SK-N-SH (cell line): ENCODE data around the gene UBN2. TPM values are rescaled to one million over a fixed set of nuclear protein-coding genes. Genes with fewer than 3 reads are reported as not detected.
A peak's percentile ranks its signal among the peaks of the same experiment; 100 is the strongest.

Source experiments
- CTCF ChIA-PET: fragments of 300-600, 350-600 bp; formaldehyde crosslinking; extraction: SDS; loops from one replicate; lab custom pipeline; 2021; lab: Yijun Ruan, JAX
- POLR2A ChIA-PET: fragments of 350-600 bp; sonication (Branson Sonifier 250); formaldehyde crosslinking; extraction: SDS; loops from one replicate; lab custom pipeline; 2020; ENCODE audit warnings: antibody characterized with exemption, inconsistent platforms; lab: Yijun Ruan, JAX
- DNase-seq: peaks from one replicate; pipeline ENCODE4 v3.0.0; 2012
- H2AFZ ChIP-seq: fragments of 200-600 bp; sonication (generic); 2 replicates; pipeline ENCODE4 v1.8.1; 2016; ENCODE audit warnings: antibody characterized with exemption, mild to moderate bottlenecking, low read depth
- H3F3A ChIP-seq: fragments of 200-600 bp; sonication (generic); replicated peaks from 2 replicates; pipeline ENCODE3; 2016; ENCODE audit warnings: antibody characterized with exemption, mild to moderate bottlenecking; ENCODE audit not compliant: insufficient read depth
- H3K27ac ChIP-seq, 2 experiments: fragments of 200-500 bp in 1 of 2; fragments of 200-600 bp in 1 of 2; sonication (Bioruptor generic) in 1 of 2; sonication (generic), shearing (Covaris generic) in 1 of 2; 2 replicates each; pipeline versions ENCODE4 v1.5.1 to v1.6.1; 2014 to 2016; ENCODE audit warnings: low read depth in 2 of 2, inconsistent platforms in 1 of 2, low read length in 1 of 2, mild to moderate bottlenecking in 1 of 2, mixed read lengths in 1 of 2
- H3K27me3 ChIP-seq: fragments of 200-600 bp; sonication (generic), shearing (Covaris generic); 2 replicates; pipeline ENCODE4 v1.6.1; 2016; ENCODE audit warnings: mixed run types; ENCODE audit not compliant: insufficient read depth
- H3K36me3 ChIP-seq, 2 experiments: fragments of 200-500 bp in 1 of 2; fragments of 200-600 bp in 1 of 2; sonication (Bioruptor generic) in 1 of 2; sonication (generic) in 1 of 2; replicated peaks in 1 of 2; 2 replicates each; pipeline versions ENCODE3 to v1.5.1; 2014 to 2016; ENCODE audit warnings: low read length in 1 of 2, mild to moderate bottlenecking in 1 of 2; ENCODE audit not compliant: insufficient read depth in 2 of 2, control insufficient read depth in 1 of 2
- H3K4me1 ChIP-seq, 2 experiments: fragments of 200-500 bp in 1 of 2; fragments of 200-600 bp in 1 of 2; sonication (Bioruptor generic) in 1 of 2; sonication (generic), shearing (Covaris generic) in 1 of 2; 2 replicates each; pipeline versions ENCODE4 v1.5.1 to v1.6.1; 2014 to 2016; ENCODE audit warnings: low read depth in 1 of 2, low read length in 1 of 2, mixed run types in 1 of 2; ENCODE audit not compliant: insufficient read depth in 2 of 2, control insufficient read depth in 1 of 2
- H3K4me2 ChIP-seq: fragments of 200-600 bp; sonication (generic), shearing (Covaris generic); 2 replicates; pipeline ENCODE4 v1.6.1; 2017; ENCODE audit warnings: mixed run types
- H3K4me3 ChIP-seq, 2 experiments: fragments of 200-500 bp in 1 of 2; fragments of 200-600 bp in 1 of 2; sonication (Bioruptor generic) in 1 of 2; sonication (generic), shearing (Covaris generic) in 1 of 2; 2 replicates each; pipeline versions ENCODE4 v1.5.1 to v1.8.1; 2014 to 2016; ENCODE audit warnings: low read depth in 2 of 2, inconsistent platforms in 1 of 2, low read length in 1 of 2, mild to moderate bottlenecking in 1 of 2, mixed read lengths in 1 of 2, moderate library complexity in 1 of 2
- H3K79me2 ChIP-seq: fragments of 200-600 bp; sonication (generic); 2 replicates; pipeline ENCODE4 v1.8.1; 2017; ENCODE audit warnings: mild to moderate bottlenecking; ENCODE audit not compliant: insufficient read depth
- H3K9ac ChIP-seq: fragments of 200-600 bp; sonication (generic); 2 replicates; pipeline ENCODE4 v1.6.1; 2017; ENCODE audit warnings: mixed run types
- H3K9me2 ChIP-seq: fragments of 200-600 bp; sonication (generic); 2 replicates; pipeline ENCODE4 v1.6.1; 2017; ENCODE audit warnings: mixed run types
- H3K9me3 ChIP-seq: fragments of 200-600 bp; sonication (generic); 2 replicates; pipeline ENCODE4 v1.6.1; 2017; ENCODE audit warnings: mixed run types, mild to moderate bottlenecking, moderate library complexity
- H4K20me1 ChIP-seq: fragments of 200-600 bp; sonication (generic); 2 replicates; pipeline ENCODE4 v1.6.1; 2017; ENCODE audit warnings: mild to moderate bottlenecking, mixed run types; ENCODE audit not compliant: insufficient read depth
- CHD2 ChIP-seq: fragments of 150-350 bp; IDR thresholded peaks from 2 replicates; pipeline ENCODE4 v1.6.1; 2018; ENCODE audit warnings: low read length; ENCODE audit not compliant: partially characterized antibody
- ELF1 ChIP-seq: IDR thresholded peaks from 2 replicates; pipeline ENCODE4 v1.4.0; 2012
- EZH2phosphoT487 ChIP-seq: fragments of 200-600 bp; sonication (generic); IDR thresholded peaks from 2 replicates; pipeline ENCODE4 v1.6.1; 2017; ENCODE audit warnings: low read depth, mixed run types, mild to moderate bottlenecking, antibody characterized with exemption, moderate library complexity, borderline replicate concordance
- FOSL2 ChIP-seq: IDR thresholded peaks from 2 replicates; pipeline ENCODE4 v1.4.0; 2012; ENCODE audit warnings: low read depth, mild to moderate bottlenecking, moderate library complexity, borderline replicate concordance
- GATA2 ChIP-seq: sonication (generic); formaldehyde crosslinking; IDR thresholded peaks from 2 replicates; pipeline ENCODE4 v1.5.0; 2020; ENCODE audit warnings: mild to moderate bottlenecking, missing genetic modification reagents
- JUND ChIP-seq: IDR thresholded peaks from 2 replicates; pipeline ENCODE4 v1.4.0; 2012
- MEF2A ChIP-seq: IDR thresholded peaks from 2 replicates; pipeline ENCODE4 v1.4.0; 2012; ENCODE audit warnings: low read depth, borderline replicate concordance
- NRF1 ChIP-seq: IDR thresholded peaks from 2 replicates; pipeline ENCODE4 v1.6.1; 2012; ENCODE audit warnings: low read depth, mild to moderate bottlenecking, low read length
- POLR2AphosphoS5 ChIP-seq: IDR thresholded peaks from 2 replicates; pipeline ENCODE4 v1.6.1; 2012; ENCODE audit warnings: low read depth, low read length
- RCOR1 ChIP-seq: fragments of 150-350 bp; IDR thresholded peaks from 2 replicates; pipeline ENCODE4 v1.6.1; 2017; ENCODE audit warnings: antibody characterized with exemption, low read length
- TEAD4 ChIP-seq: IDR thresholded peaks from 2 replicates; pipeline ENCODE4 v1.4.0; 2012; ENCODE audit warnings: mild to moderate bottlenecking, borderline replicate concordance; ENCODE audit not compliant: insufficient read depth
- YY1 ChIP-seq: IDR thresholded peaks from 2 replicates; pipeline ENCODE4 v1.4.0; 2012; ENCODE audit warnings: low read depth, mild to moderate bottlenecking
- WGBS: methylation state at CpG from one replicate; pipeline ENCODE4 v1.1.6; 2017; ENCODE audit warnings: low lambda C conversion rate; 5-methylcytosine and 5-hydroxymethylcytosine counted together
- polyA plus RNA-seq, 3 experiments: library from polyadenylated mRNA; depleted of rRNA; stranded (reverse); fragments of >200 nt; gene quantifications; 2 replicates each; pipeline ENCODE4 v1.2.3, GENCODE V29; 2012
- TF ChIP-seq, protein P1 (sequence below): IDR thresholded peaks from 2 replicates; pipeline ENCODE4 v1.4.0; 2012; ENCODE audit warnings: low read depth, borderline replicate concordance
- TF ChIP-seq, protein P2 (sequence below): IDR thresholded peaks from 2 replicates; pipeline ENCODE4; 2012
- TF ChIP-seq, protein P3 (sequence below): fragments of 150-350 bp; IDR thresholded peaks from 2 replicates; pipeline ENCODE4 v1.6.1; 2017; ENCODE audit warnings: antibody characterized with exemption, low read length, low read depth, borderline replicate concordance

Gene UBN2
- polyA plus RNA-seq, 1 of the 3 experiments (the other 2 are of a cell fraction) = 2.0 TPM

DNA sequence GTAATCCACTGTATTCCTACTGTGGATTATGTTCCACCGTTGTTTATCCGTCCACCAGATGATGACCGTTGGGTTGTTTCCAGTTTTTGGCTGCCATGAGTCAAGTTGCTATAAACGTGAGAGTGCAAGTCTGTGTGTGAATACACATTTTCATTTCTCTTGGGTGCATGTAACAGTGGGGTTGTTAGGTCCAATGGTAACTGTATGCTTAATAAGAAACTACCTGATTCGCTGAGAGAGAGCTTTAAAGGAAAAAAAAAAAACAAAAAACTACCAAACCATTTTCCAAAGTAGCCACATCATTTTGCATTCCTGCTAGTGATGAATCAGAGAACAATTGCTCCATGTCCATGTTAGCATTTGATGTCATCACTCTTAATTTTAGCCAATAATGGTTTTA lies 15.9 kb downstream of the UBN2 start:
- Histone ChIP-seq H3K79me2 (peaks cover 26% of the 10 kb centered on the region), H3K27me3 (no peaks in the 10 kb centered on the region), H3K9me3 (no peaks in the 10 kb centered on the region), H3K36me3 (peaks cover 60 to 74% of the 10 kb centered on the region in 2 experiments), H3K9me2 (no peaks in the 10 kb centered on the region), H2AFZ (no peak overlapping the region), H4K20me1 (no peaks in the 10 kb centered on the region), H3K4me2 (no peak overlapping the region), H3K9ac (no peak overlapping the region), H3K4me3 (no peak overlapping the region), H3K27ac (peak overlapping the region in 1 of 2 experiments; percentile 35; a peak in 2 of 4 replicates), H3F3A (peaks cover 12% of the 10 kb centered on the region), H3K4me1 (no peaks in the 10 kb centered on the region; a peak in 1 of 4 replicates)
- ChIA-PET POLR2A (no interaction called here), CTCF (interaction anchor here (1.1 kb wide), 1 partner anchor 25 kb away, joined by 3 read pairs; no protein-coding TSS in a partner anchor)
- DNase-seq = no peak
- 86% methylated on average over 5 of the region's 5 CpGs for WGBS
- TF ChIP-seq FOSL2 (peak; percentile 38; the same call in 1 of the 2 replicates), JUND (0 out of 2 replicates have a peak, but pooled peaks have one; percentile 24), ELF1 (no peak), TEAD4 (no peak), RCOR1 (no peak), EZH2phosphoT487 (no peak), NRF1 (no peak), POLR2AphosphoS5 (no peak), MEF2A (no peak), YY1 (no peak), GATA2 (CRISPR knock-in tag) (no peak), CHD2 (no peak)
- TF ChIP-seq, protein P1, sequence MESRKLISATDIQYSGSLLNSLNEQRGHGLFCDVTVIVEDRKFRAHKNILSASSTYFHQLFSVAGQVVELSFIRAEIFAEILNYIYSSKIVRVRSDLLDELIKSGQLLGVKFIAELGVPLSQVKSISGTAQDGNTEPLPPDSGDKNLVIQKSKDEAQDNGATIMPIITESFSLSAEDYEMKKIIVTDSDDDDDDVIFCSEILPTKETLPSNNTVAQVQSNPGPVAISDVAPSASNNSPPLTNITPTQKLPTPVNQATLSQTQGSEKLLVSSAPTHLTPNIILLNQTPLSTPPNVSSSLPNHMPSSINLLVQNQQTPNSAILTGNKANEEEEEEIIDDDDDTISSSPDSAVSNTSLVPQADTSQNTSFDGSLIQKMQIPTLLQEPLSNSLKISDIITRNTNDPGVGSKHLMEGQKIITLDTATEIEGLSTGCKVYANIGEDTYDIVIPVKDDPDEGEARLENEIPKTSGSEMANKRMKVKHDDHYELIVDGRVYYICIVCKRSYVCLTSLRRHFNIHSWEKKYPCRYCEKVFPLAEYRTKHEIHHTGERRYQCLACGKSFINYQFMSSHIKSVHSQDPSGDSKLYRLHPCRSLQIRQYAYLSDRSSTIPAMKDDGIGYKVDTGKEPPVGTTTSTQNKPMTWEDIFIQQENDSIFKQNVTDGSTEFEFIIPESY = no peak
- TF ChIP-seq, protein P2, sequence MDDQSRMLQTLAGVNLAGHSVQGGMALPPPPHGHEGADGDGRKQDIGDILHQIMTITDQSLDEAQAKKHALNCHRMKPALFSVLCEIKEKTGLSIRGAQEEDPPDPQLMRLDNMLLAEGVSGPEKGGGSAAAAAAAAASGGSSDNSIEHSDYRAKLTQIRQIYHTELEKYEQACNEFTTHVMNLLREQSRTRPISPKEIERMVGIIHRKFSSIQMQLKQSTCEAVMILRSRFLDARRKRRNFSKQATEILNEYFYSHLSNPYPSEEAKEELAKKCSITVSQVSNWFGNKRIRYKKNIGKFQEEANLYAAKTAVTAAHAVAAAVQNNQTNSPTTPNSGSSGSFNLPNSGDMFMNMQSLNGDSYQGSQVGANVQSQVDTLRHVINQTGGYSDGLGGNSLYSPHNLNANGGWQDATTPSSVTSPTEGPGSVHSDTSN = peak; percentile 43
- TF ChIP-seq, protein P3, sequence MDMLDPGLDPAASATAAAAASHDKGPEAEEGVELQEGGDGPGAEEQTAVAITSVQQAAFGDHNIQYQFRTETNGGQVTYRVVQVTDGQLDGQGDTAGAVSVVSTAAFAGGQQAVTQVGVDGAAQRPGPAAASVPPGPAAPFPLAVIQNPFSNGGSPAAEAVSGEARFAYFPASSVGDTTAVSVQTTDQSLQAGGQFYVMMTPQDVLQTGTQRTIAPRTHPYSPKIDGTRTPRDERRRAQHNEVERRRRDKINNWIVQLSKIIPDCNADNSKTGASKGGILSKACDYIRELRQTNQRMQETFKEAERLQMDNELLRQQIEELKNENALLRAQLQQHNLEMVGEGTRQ = no peak
